GM23248 (cell line): ENCODE data around the gene LAMTOR1. TPM values are rescaled to one million over a fixed set of nuclear protein-coding genes. Genes with fewer than 3 reads are reported as not detected.
A peak's percentile ranks its signal among the peaks of the same experiment; 100 is the strongest.

Experiments
- DNase-seq: peaks from one replicate; pipeline ENCODE4 v3.0.0-alpha.2; 2015
- H2AFZ ChIP-seq: fragments of 200-600 bp; sonication (generic); 2 replicates; pipeline ENCODE4 v1.6.1; 2016; ENCODE audit warnings: antibody characterized with exemption
- H3F3A ChIP-seq: fragments of 200-600 bp; sonication (generic); 2 replicates; pipeline ENCODE4 v1.6.1; 2016; ENCODE audit warnings: mild to moderate bottlenecking, antibody characterized with exemption, mixed run types; ENCODE audit not compliant: insufficient read depth
- H3K27ac ChIP-seq: fragments of 200-600 bp; sonication (generic); 2 replicates; pipeline ENCODE4 v1.5.1; 2016; ENCODE audit warnings: mild to moderate bottlenecking
- H3K27me3 ChIP-seq: fragments of 200-600 bp; sonication (generic); replicated peaks from 2 replicates; pipeline ENCODE4 v1.6.1; 2016; ENCODE audit warnings: mild to moderate bottlenecking; ENCODE audit not compliant: insufficient read depth
- H3K36me3 ChIP-seq: fragments of 200-600 bp; sonication (generic); 2 replicates; pipeline ENCODE4 v1.6.1; 2016; ENCODE audit warnings: low read depth, mild to moderate bottlenecking
- H3K4me1 ChIP-seq: fragments of 200-600 bp; sonication (generic); 2 replicates; pipeline ENCODE4 v1.6.1; 2016; ENCODE audit warnings: mild to moderate bottlenecking; ENCODE audit not compliant: insufficient read depth
- H3K4me2 ChIP-seq: fragments of 200-600 bp; sonication (generic); one replicate; pipeline ENCODE4 v1.6.1; 2016; ENCODE audit warnings: mild to moderate bottlenecking; ENCODE audit not compliant: unreplicated experiment
- H3K4me3 ChIP-seq: fragments of 200-600 bp; sonication (generic); 2 replicates; pipeline ENCODE4 v1.5.1; 2016; ENCODE audit warnings: mild to moderate bottlenecking
- H3K79me2 ChIP-seq: fragments of 200-600 bp; sonication (generic); 2 replicates; pipeline ENCODE4 v1.6.1; 2016; ENCODE audit warnings: mild to moderate bottlenecking; ENCODE audit not compliant: insufficient read depth
- H3K9ac ChIP-seq: fragments of 200-600 bp; sonication (generic); 2 replicates; pipeline ENCODE4 v1.6.1; 2016; ENCODE audit warnings: mild to moderate bottlenecking
- H3K9me2 ChIP-seq: fragments of 200-600 bp; sonication (generic); 2 replicates; pipeline ENCODE4 v1.6.1; 2016; ENCODE audit warnings: mixed run types, mild to moderate bottlenecking, moderate library complexity; ENCODE audit not compliant: insufficient read depth
- H3K9me3 ChIP-seq: fragments of 200-600 bp; sonication (generic); one replicate; pipeline ENCODE4 v1.6.1; 2017; ENCODE audit warnings: low read depth
- H4K20me1 ChIP-seq: fragments of 200-600 bp; sonication (generic); 2 replicates; pipeline ENCODE4 v1.6.0; 2016; ENCODE audit not compliant: insufficient read depth
- EZH2 ChIP-seq: fragments of 200-600 bp; sonication (generic); IDR thresholded peaks from 2 replicates; pipeline ENCODE4 v1.6.1; 2018; ENCODE audit warnings: antibody characterized with exemption, mild to moderate bottlenecking; ENCODE audit not compliant: insufficient read depth, poor library complexity, severe bottlenecking
- EZH2phosphoT487 ChIP-seq: fragments of 200-600 bp; sonication (generic); IDR thresholded peaks from 2 replicates; pipeline ENCODE4 v1.6.1; 2018; ENCODE audit warnings: antibody characterized with exemption, moderate library complexity, mild to moderate bottlenecking, low read depth; ENCODE audit not compliant: insufficient read depth
- whole genome bisulfite sequencing, 2 experiments: methylation state at CpG; one replicate each; pipeline ENCODE4 v1.1.6; 2015 to 2017; ENCODE audit warnings: low lambda C conversion rate in 2 of 2, low coverage in 1 of 2; ENCODE audit errors: missing lambda C conversion rate in 2 of 2; 5-methylcytosine and 5-hydroxymethylcytosine counted together
- in situ Hi-C: fragments of 300-500 bp; cut with MboI; formaldehyde crosslinking; loops from 2 replicates; pipeline ENCODE4 v1.15.0; 2020
- polyA plus RNA-seq: library from polyadenylated mRNA; unstranded; fragments of >200 nt; fragmentation: Nextera tagmentation; extraction: Ambion mirVana; gene quantifications from 2 replicates; pipeline ENCODE4 v1.2.1, GENCODE V29; 2016
- total RNA-seq: library from RNA; depleted of rRNA; stranded (reverse); fragments of >200 nt; shearing (Covaris generic); gene quantifications from 2 replicates; pipeline ENCODE4 v1.2.3, GENCODE V29; 2014

LAMTOR1 gene
- total and polyA plus RNA-seq, 2 experiments from 2014 or later = 122 to 142 TPM

DNA sequence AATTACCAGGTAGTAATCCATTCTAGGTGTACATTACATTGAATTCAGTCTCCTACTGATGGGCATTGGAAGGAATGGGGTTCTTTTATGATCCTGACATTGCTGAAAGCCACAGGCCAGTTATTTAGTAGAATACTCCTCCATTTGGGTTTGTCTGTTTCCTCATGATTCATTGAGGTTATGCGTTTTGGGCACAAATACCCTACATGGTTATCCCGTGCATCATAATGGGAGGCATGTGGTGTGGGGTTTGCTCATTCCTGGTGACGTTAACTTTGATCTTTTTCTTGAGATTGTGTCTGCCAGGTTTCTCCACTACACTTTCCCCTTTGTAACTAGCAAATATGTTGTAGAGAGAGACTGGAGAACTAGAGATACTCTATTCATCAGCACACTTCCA is 38.0 kb upstream of the LAMTOR1 start:
- no peak overlapping the region for H3K4me3 ChIP-seq
- no peaks in the 10 kb centered on the region for H3K9me2 ChIP-seq
- peak overlapping the region; percentile 88 for H3K27ac ChIP-seq
- in situ Hi-C loops = no loop called here
- H3K27me3 ChIP-seq = no peaks in the 10 kb centered on the region
- H3F3A ChIP-seq = peaks cover 47% of the 10 kb centered on the region
- DNase-seq = peak; percentile 96
- peak overlapping the region; percentile 62 for H3K4me2 ChIP-seq
- H2AFZ ChIP-seq = no peak overlapping the region
- no peak for TF ChIP-seq EZH2phosphoT487
- no peak for TF ChIP-seq EZH2
- no peaks in the 10 kb centered on the region for H3K79me2 ChIP-seq
- no peaks in the 10 kb centered on the region for H3K36me3 ChIP-seq
- 0% methylated on average over 3 of the region's 3 CpGs for WGBS, 2 experiments
- H3K9me3 ChIP-seq = no peaks in the 10 kb centered on the region
- peaks cover 50% of the 10 kb centered on the region for H3K4me1 ChIP-seq
- H4K20me1 ChIP-seq = no peaks in the 10 kb centered on the region
- H3K9ac ChIP-seq = peak overlapping the region; percentile 59

- H3K27me3 ChIP-seq = no peaks in the 10 kb centered on the region
- peaks cover 46% of the 10 kb centered on the region for H3F3A ChIP-seq
- DNase-seq = peak; percentile 21
- no peaks in the 10 kb centered on the region for H3K36me3 ChIP-seq
- H3K9ac ChIP-seq = no peak overlapping the region
- no peaks in the 10 kb centered on the region for H3K9me3 ChIP-seq
- peaks cover 48% of the 10 kb centered on the region for H3K4me1 ChIP-seq
- no peaks in the 10 kb centered on the region for H3K9me2 ChIP-seq
- peak overlapping the region; percentile 88 for H3K27ac ChIP-seq
- no peaks in the 10 kb centered on the region for H3K79me2 ChIP-seq
- no peaks in the 10 kb centered on the region for H4K20me1 ChIP-seq
- H3K4me2 ChIP-seq = peak overlapping the region; percentile 62
- in situ Hi-C loops = no loop called here
- H2AFZ ChIP-seq = no peak overlapping the region
- no peak for TF ChIP-seq EZH2phosphoT487
- no peak for TF ChIP-seq EZH2
- H3K4me3 ChIP-seq = no peak overlapping the region
- WGBS, 2 experiments = 97 to 100% methylated on average over 2 of the region's 2 CpGs
Measured at GRCh38 chr11:72140661-72141060, 37.6 kb upstream of the LAMTOR1 start.

DNA sequence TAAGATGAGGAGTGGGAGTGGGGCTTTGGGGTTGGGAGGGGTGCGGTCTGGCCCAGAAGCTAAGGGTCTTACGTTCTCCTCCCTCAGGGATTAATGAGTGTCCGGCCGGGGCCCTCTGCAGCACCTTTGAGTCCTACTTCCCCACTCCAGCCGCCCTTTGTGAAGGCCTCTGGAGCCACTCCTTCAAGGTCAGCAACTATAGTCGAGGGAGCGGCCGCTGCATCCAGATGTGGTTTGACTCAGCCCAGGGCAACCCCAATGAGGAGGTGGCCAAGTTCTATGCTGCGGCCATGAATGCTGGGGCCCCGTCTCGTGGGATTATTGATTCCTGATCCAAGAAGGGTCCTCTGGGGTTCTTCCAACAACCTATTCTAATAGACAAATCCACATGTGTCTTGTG is 36.4 kb upstream of the LAMTOR1 start:
- no peaks in the 10 kb centered on the region for H3K79me2 ChIP-seq
- TF ChIP-seq EZH2phosphoT487 = no peak
- TF ChIP-seq EZH2 = no peak
- in situ Hi-C loops = no loop called here
- DNase-seq = no peak
- no peaks in the 10 kb centered on the region for H3K9me2 ChIP-seq
- H3K4me2 ChIP-seq = no peak overlapping the region
- H3K9ac ChIP-seq = no peak overlapping the region
- H3K9me3 ChIP-seq = no peaks in the 10 kb centered on the region
- no peaks in the 10 kb centered on the region for H4K20me1 ChIP-seq
- H3K4me1 ChIP-seq = peaks cover 38% of the 10 kb centered on the region
- no peak overlapping the region for H3K4me3 ChIP-seq
- H3F3A ChIP-seq = peaks cover 34% of the 10 kb centered on the region
- no peak overlapping the region for H2AFZ ChIP-seq
- H3K36me3 ChIP-seq = no peaks in the 10 kb centered on the region
- no peak overlapping the region for H3K27ac ChIP-seq
- H3K27me3 ChIP-seq = no peaks in the 10 kb centered on the region
- 89 to 92% methylated on average over 10 of the region's 11 CpGs for WGBS, 2 experiments

- Histone ChIP-seq H3K4me1 (peaks cover 32% of the 10 kb centered on the region), H3K27me3 (no peaks in the 10 kb centered on the region), H3K9ac (no peak overlapping the region), H3K4me2 (no peak overlapping the region), H3K4me3 (no peak overlapping the region), H4K20me1 (no peaks in the 10 kb centered on the region), H3K9me2 (no peaks in the 10 kb centered on the region), H2AFZ (no peak overlapping the region), H3K9me3 (no peaks in the 10 kb centered on the region), H3K27ac (no peak overlapping the region), H3F3A (peaks cover 30% of the 10 kb centered on the region), H3K36me3 (no peaks in the 10 kb centered on the region), H3K79me2 (no peaks in the 10 kb centered on the region)
- no peak for TF ChIP-seq EZH2phosphoT487
- no peak for TF ChIP-seq EZH2
- no peak for DNase-seq
- in situ Hi-C loops = no loop called here
- WGBS, 2 experiments = 86 to 89% methylated on average over 12 of the region's 12 CpGs
Measured at GRCh38 chr11:72138821-72139390, 35.8 kb upstream of the LAMTOR1 start.
